Measurements from ENCODE around the gene PLCD1.

The PLCD1 gene

DNA sequence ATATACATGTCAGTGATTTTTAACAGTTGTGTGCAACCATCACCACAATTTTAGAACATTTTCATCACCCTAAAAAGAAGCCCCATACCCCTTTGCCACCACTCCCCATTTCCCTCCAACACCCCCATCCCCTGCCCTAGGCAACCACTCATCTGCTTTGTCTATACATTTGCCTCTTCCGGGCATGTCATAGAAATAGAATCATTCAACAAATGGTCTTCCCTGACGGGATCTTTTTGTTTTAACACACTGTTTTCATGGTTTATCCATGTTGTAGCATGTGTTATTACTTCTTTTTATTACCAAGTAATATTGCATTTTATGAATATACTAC, 34.8 kb downstream of the PLCD1 start:
- H3K27ac ChIP-seq, result no peak overlapping the region
- no peak for TF ChIP-seq ZFX (IDR thresholded peaks at IDR 0.05)
- TF ChIP-seq, protein P1, sequence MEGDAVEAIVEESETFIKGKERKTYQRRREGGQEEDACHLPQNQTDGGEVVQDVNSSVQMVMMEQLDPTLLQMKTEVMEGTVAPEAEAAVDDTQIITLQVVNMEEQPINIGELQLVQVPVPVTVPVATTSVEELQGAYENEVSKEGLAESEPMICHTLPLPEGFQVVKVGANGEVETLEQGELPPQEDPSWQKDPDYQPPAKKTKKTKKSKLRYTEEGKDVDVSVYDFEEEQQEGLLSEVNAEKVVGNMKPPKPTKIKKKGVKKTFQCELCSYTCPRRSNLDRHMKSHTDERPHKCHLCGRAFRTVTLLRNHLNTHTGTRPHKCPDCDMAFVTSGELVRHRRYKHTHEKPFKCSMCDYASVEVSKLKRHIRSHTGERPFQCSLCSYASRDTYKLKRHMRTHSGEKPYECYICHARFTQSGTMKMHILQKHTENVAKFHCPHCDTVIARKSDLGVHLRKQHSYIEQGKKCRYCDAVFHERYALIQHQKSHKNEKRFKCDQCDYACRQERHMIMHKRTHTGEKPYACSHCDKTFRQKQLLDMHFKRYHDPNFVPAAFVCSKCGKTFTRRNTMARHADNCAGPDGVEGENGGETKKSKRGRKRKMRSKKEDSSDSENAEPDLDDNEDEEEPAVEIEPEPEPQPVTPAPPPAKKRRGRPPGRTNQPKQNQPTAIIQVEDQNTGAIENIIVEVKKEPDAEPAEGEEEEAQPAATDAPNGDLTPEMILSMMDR (conservative IDR thresholded peaks at IDR 0.05), result no peak

DNA sequence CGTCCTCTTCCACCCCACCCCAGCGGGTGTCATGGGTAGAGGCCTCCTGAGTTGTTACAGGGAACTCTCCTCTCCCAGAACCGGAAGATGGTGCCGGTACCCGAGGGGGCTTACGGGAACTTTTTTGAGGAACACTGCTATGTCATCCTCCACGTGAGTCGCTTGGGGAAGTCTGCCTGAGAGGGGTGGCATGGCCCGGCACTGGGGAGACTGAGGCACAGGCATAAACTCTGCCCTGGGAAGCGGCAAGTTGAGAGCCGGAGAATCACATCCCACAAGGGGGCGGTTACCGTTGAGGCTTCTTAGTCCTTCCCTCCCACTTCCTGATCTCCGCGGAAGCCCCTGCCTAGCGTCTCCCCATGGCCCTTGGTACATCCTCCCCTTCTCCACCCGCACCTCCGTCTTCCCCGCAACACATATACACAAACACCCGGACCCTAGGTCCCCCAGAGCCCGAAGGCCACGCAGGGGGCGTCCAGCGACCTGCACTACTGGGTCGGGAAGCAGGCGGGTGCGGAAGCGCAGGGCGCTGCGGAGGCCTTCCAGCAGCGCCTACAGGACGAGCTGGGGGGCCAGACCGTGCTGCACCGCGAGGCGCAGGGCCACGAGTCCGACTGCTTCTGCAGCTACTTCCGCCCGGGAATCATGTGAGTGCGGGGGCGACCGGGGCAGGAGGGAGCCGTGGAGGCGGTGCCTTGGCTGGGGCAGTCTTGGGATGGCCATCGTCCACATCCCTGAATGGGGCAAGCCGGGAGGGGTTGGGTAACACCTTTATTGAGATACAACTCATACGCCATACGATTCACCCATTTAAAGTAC, 35.4 kb downstream of the PLCD1 start:
- no peak for TF ChIP-seq ZFX (IDR thresholded peaks at IDR 0.05)
- TF ChIP-seq, protein P1 (conservative IDR thresholded peaks at IDR 0.05), result no peak

DNA sequence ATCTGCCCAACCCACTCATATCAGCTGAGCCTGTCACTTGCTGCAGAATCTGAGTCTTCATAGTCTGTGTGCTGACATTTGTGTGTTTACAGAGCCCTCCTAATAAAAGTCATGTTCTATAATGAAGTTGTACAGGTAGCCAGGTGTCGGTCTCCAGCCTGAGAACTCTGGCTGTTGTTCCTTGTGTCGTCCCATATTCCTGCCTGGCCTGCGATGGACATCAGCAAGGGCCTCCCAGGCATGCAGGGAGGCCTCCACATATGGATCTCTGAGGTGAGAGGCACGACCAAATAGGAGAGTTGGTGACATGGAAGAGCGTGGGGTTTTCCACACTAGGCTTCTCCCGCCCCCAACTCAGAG, 36.0 kb downstream of the PLCD1 start:
- no peak overlapping the region for H3K27ac ChIP-seq
- TF ChIP-seq ZFX (IDR thresholded peaks at IDR 0.05), result no peak
- TF ChIP-seq, protein P1 (conservative IDR thresholded peaks at IDR 0.05), result no peak

More for the DNA sequence above, 35.4 kb downstream of the PLCD1 start:
- no peak overlapping the region for H3K27ac ChIP-seq

DNA sequence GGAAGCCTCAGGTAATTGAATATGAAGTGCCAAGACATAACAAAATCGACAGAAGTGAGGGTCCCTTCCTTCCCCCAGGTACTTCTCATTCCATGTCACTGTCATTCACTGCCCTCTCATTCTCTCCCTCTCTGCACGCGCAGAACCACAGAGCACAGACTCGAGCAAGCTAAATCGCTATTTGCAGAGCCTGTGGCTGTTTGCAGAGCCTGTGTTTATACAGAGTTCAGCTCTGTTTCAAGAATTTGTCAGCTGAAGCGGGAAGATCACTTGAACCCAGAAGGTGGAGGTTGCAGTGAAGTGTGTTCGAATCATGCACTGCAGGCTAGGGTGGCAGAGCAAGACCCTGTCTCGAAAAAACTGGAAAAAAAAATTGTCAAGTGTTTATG, 36.4 kb downstream of the PLCD1 start:
- H3K27ac ChIP-seq, result no peak overlapping the region
- TF ChIP-seq ZFX (IDR thresholded peaks at IDR 0.05), result no peak
- TF ChIP-seq, protein P1 (conservative IDR thresholded peaks at IDR 0.05), result no peak

DNA sequence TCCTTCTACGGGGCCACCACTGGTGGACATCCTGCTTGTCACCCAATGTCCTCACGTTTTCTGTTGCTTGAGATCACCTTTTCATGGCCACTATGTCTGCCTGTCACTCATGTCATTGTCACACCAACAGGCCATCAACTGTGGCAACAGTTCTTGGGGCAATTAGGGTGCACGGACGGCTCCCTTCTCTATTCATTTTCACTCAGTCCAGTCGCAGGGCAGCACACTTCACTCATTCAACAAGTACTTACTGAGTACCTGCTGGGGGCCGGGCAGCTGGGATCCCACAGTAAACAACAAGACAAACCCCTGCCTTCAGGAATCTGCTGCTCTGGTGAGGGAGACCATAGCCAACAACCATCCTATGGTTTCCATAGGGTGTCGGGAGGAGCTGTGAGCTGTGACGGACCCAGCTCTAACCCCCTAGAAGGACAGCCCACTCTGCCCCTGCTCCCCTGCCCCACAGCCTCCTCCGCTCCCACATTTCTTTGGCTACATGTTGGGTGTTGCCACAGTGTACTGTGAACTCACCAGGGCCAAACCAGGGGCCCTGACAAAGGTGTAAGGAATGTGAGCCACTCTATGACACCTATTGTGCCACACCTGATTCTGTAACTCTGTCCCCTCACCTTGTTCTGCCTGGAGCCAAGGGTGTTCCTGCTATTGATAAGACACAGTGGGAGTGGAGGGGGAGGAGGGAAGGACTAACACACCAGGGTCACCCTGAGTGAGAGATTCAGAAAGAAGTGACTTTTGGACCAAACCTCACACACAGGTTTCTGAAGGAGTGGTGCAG, 37.0 kb downstream of the PLCD1 start:
- TF ChIP-seq, protein P1 (conservative IDR thresholded peaks at IDR 0.05), result no peak
- no peak for TF ChIP-seq ZFX (IDR thresholded peaks at IDR 0.05)
- no peak overlapping the region for H3K27ac ChIP-seq

DNA sequence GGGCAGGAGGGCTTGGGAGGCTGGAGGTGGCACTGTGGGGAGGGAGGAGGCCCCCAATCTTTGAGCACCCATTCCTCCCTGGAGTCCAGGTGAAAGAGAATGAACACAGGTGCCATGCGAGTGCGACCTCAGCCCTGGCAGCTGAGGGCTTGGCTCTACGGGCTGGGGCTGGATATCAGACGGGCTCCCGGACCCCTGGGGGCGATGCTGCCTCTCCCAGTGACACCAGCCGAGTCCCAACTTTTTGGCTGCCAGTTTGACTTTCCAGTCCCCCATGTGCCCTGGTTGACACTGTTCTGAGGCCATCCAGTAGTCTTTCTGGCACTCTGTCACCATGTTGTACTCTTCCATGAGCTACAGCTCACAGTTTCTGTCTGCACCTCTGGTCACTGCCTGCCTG, 37.6 kb downstream of the PLCD1 start:
- TF ChIP-seq, protein P1 (conservative IDR thresholded peaks at IDR 0.05), result no peak
- no peak for TF ChIP-seq ZFX (IDR thresholded peaks at IDR 0.05)
- H3K27ac ChIP-seq, result no peak overlapping the region

DNA sequence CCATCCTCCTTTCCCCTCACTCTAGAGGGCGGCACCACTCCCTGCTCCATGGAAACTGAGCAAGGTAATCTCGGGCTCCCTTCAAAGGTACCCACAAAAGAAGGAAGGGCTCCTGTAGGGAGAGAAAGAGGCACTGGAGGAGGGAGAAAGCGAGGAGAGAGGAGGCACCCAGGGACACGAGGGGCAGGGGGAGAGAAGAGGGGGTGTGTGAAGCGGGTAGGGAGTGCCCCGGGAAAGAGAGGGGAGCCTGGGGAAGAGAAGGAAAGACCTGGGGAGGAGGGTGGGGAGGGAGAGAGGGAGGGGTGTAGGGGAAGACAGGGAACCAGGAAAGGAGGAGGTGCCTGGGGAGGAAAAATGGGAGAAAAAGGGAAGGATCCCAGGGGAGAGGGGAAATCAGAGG, 38.3 kb downstream of the PLCD1 start:
- no peak for TF ChIP-seq ZFX (IDR thresholded peaks at IDR 0.05)
- TF ChIP-seq, protein P1 (conservative IDR thresholded peaks at IDR 0.05), result no peak
- no peak overlapping the region for H3K27ac ChIP-seq
